Esophagus squamous epithelium (tissue), 4 donors: ENCODE results near the gene TMEM174.

ENCODE experiments used
- POLR2A ChIP-seq, 4 donors: fragments of 450-650 bp; IDR thresholded peaks; one replicate each; pipeline ENCODE4 v1.6.1; 2017; ENCODE audit warnings: antibody characterized with exemption in 4 of 4, mild to moderate bottlenecking in 4 of 4, moderate library complexity in 3 of 4
- TF ChIP-seq, protein P1 (sequence below), 6 experiments: fragments of 450-650 bp in 4 of 6; fragments of 200-600 bp in 2 of 6; sonication (generic) in 2 of 6; IDR thresholded peaks; one replicate each; pipeline ENCODE4 v1.5.1; 2016 to 2019; ENCODE audit warnings: antibody characterized with exemption in 6 of 6, mild to moderate bottlenecking in 4 of 6, moderate library complexity in 4 of 6

DNA sequence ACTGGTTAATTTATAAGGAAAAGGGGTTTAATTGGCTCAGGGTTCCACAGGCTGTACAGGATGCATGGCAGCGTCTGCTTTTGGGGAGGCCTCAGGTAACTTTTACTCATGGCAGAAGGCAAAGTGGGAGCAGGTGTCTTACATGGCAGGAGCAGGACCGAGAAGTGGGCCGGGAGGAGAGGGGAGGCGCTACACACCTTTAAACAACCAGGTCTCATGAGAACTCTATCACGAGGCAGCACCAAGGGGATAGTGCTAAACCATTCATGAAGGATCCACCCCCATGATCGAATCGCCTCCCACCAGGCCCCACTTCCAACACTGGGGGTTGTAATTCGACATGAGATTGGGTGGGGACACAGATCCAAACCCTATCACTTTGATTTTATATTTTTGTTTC, 31.0 kb upstream of the TMEM174 start:
- TF ChIP-seq, protein P1, sequence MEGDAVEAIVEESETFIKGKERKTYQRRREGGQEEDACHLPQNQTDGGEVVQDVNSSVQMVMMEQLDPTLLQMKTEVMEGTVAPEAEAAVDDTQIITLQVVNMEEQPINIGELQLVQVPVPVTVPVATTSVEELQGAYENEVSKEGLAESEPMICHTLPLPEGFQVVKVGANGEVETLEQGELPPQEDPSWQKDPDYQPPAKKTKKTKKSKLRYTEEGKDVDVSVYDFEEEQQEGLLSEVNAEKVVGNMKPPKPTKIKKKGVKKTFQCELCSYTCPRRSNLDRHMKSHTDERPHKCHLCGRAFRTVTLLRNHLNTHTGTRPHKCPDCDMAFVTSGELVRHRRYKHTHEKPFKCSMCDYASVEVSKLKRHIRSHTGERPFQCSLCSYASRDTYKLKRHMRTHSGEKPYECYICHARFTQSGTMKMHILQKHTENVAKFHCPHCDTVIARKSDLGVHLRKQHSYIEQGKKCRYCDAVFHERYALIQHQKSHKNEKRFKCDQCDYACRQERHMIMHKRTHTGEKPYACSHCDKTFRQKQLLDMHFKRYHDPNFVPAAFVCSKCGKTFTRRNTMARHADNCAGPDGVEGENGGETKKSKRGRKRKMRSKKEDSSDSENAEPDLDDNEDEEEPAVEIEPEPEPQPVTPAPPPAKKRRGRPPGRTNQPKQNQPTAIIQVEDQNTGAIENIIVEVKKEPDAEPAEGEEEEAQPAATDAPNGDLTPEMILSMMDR (IDR thresholded peaks at IDR 0.05) = no peak
- TF ChIP-seq POLR2A (IDR thresholded peaks at IDR 0.05) = no peak
